COR-L47 (cell line): ENCODE measurements around the gene TAGLN3.

Source experiments
- DNase-seq: peaks from one replicate; lab custom pipeline; 2025; lab: John Stamatoyannopoulos, UW

TAGLN3 gene

DNA sequence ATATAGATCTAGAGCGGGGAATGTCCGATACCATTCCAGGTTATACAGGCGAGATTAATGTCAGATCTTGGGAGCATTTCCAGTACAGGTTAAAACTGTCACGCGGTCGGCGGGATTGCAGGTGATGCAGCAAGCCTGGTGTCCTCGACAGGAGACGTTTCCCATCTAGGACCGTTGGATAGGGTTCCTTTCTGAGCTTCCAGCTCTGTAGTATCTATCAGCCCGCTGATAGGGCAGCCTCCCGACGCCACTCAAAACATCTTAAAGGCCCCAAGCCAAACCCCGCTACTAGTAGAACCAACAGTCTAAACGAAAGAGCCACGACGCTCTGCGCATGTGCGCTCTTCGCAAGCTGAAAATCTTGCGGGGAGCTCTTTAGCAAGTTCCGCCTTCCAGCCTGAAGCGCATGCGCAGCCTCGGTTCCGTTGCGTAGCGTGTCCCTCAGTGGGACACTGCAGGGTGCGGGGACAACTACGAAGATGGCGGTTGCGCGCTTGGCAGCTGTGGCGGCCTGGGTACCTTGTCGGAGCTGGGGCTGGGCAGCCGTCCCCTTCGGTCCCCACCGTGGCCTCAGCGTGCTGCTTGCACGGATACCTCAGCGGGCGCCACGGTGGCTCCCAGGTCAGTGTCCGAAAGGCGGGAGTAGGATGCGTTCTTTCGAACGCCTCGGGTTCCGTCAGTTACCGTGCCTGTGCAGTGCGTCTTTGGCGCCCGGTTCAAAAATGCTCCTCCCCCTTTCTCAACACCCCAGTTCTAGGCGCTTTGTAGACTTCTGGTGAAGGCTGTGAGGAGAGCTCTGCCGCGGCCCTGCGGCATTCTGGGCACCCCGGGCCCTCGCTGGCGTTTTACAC, 19.9 kb upstream of the TAGLN3 start, which contains the start of gene ABHD10:
Gene ABHD10 (plus strand): TSS at position 444 of the 851 bp plus-strand sequence. CDS start 36 bp downstream, at position 480.
- peak; percentile 100 for DNase-seq

DNA sequence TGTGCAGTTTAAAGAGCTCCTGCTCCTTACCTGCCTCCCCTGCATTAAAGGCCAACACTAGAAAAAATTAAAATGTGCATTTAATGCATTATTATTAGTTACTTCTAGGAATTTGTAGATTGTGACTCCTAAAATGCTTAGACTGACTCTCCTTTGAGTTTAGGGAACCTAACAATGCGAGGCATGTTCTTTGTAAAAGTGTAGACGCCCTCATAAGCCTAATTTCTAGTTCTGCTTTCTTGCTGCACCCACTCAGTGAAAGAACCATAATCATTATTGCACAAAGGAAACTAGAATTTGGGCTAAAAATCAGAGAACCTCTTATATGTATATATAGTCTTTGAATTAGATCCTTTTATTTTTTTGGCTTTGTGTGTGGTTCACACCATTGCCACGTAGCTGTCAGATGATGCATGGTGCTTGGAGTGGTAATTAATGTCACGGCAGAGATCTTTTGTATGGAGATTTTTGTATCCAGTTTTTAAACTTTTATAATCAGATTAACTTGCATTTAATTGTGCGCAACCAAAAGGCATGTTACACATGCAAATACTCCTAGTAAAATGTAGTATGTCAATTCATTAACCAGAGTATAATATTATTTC, 19.2 kb upstream of the TAGLN3 start:
- DNase-seq, result no peak

DNA sequence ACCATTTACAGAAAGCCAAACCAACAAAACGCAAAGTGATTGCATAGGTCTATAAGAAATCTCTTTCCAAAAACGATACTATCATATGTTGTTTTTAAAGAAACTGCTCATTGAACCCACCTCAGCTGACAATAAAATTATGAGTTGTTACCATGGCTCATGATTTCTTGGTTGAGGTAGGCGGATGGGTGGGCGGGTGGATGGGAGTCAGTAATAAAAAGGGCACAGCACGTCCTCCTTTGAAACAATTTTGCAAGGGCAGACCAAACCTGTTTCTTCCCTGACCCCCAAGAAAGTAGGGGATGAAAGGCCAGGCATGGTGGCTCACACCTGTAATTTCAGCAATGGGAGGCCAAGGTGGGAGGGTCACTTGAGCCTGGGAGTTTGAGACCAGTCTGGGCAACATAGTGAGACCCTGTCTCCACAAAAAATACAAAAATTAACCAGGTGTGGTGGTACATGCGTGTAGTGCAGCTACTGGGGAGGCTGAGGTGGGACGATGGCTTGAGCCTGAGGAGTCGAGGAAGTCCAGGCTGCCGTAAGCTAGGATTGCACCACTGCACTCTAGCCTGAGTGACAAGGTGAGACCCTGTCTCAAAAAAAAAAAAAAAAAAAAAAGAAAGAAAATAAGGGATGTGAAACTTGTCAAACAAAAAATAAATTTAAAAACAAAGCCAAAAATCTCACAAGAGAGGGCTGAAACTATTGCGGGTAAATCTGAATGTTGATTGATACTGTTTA, 17.8 kb upstream of the TAGLN3 start:
- no peak for DNase-seq

DNA sequence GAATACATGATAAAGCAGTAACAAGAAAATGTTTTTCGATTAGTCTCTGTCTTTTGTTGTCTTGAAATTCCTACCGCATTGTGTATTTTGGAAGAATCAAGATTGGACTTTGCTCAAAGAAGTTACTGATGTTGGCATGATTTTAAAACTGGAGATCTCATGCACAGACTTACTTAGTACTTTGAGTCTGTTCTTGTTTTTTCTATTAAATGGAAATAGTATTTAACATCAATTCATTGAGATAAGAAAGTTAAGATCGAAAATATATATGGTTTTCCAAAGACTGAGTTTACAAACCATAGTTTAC, 17.3 kb upstream of the TAGLN3 start:
- DNase-seq, result no peak

DNA sequence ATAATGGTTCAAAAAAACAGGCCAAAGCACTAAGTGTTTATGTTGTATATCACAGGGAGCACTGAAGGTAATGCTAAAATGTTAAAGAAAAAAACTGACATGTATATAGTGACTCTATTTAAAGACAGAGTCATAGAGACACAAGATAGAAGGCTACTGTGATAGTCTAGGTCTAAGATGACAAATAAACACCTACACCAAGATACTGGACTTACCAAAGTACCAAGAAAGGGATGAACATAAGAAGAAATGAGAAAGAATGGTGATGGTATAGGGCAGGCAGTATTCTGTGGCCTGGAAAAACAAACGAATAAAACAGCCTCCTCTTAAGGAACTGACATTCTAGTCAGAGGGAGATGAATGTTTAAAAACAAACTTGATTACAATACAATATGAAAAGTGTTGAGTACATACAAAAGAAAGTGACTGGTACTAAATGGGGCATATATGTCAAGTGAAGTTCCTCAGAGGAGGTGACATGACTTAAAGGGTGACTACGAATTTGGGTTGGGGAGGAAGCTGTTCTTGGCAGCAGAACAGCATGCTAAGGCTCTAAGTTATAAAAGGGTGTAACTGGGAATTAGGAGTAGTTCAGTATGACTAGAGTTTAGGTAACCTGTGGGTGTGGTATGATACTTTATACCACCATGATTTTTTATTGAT, 14.0 kb upstream of the TAGLN3 start:
- no peak for DNase-seq

DNA sequence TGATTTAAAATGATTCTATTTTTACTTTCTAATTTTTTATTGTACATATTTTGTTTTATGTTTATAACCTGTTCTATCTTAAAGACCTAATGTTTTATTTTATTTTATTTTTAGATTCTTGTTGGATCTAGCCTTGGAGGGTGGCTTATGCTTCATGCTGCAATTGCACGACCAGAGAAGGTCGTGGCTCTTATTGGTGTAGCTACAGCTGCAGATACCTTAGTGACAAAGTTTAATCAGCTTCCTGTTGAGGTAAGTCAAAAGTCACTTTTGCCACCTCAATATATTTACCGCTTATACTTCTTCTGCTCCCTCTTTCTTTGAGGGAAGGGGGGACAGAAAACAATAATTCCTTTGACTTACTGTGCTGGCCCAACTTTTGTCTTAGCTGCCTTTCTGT, 11.9 kb upstream of the TAGLN3 start:
- DNase-seq, result no peak

DNA sequence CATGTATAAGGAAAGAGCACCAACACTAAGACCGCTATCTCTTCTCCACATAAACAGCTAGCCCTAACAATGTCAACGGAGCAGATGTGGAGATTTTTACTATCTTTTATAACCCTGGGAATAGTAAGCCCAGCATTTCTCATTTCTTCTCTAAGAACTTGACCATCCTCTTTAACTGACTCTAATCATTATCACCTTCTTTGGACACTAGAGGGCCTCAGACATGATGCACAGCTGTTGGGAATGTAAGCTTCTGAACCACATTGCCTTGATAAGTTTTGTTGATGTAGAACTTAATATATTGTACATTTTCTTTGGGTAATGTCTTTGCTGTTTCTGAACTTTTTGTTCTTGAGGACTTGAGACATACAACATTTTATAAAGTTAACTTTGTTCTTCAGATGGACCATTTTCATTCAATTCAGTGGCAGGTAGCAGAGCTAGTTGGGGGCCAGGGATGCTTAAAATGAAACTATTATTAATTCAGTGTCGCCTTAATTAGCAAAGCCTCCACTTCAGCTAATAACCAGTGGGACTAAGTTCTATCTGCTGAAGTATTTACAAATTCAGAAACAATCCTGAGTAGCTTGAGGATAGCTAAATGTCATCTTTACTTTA, 9.6 kb upstream of the TAGLN3 start:
- DNase-seq, result peak; percentile 72

DNA sequence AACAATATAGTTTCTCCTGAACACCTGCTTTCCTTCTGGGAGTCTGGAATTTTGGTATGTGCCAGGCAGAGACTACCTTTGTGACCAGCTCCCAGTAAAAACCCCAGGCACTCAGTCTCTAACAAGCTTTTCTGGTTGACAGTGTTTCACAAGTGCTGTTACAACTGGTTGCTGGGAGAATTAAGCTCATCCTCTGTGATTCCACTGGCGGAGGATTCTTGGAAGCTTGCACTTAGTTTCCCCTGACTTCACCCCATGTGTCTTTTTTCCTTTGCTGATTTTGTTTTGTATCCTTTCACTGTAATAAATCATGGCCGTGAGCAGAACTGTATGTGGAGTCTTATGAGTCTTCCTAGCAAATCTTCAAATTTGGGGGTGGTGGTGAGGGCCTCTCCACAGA, 5.7 kb upstream of the TAGLN3 start:
- no peak for DNase-seq

DNA sequence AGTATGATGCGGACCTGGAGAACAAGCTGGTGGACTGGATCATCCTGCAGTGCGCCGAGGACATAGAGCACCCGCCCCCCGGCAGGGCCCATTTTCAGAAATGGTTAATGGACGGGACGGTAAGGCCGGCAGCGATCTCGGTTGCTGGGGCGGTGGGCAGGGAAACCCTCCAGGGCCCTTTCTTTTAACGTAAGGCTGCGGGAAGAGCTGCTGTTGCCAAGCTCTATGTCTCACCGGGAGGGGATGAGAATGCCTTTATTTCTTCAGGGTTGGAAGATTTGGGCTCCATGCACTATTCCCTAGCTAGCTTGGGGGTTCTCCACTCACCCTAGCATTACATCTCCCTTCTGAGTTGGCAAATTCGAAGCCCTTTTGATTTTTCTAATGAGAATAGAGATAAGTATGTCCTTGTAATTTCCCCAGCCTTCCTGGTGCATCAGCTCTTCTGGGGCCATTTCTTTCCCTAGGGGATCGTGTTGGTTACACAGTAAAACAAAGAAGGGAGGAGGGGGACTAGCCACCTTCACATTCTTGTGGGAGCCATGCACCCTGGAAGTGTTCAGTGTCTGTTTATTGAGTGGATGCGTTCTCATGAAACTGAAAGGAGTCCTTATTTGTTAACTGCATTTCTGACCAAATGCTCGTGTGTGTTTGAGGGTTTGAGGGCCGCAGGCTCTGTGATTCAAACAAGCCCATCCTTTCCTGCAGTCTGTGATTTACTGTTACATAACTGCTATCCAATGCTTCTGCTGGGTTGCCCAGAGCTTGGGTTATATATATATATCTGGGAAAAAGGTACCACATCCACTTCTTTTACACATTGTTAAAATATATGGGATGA, 982 bp downstream of the TAGLN3 start:
- DNase-seq, result no peak

DNA sequence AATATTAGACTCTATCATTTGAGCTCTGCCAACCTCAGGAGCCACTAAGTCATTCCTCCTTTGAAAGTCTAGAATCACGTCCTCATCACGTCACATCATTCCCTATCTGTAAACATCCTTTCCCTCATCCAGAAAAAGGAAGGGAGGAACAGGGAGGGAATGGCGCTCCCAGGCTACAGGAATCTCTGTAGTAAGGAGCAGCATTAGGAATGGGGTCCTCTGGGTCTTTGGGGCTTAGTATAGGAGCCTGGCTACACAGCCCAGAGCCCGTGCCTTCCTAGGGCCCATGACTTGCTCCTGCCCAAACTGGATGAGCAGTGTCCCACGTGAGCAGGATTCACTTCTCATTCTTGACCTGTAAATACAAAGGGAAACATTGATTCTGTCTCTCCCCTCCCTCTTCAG, 1.6 kb downstream of the TAGLN3 start:
- no peak for DNase-seq

DNA sequence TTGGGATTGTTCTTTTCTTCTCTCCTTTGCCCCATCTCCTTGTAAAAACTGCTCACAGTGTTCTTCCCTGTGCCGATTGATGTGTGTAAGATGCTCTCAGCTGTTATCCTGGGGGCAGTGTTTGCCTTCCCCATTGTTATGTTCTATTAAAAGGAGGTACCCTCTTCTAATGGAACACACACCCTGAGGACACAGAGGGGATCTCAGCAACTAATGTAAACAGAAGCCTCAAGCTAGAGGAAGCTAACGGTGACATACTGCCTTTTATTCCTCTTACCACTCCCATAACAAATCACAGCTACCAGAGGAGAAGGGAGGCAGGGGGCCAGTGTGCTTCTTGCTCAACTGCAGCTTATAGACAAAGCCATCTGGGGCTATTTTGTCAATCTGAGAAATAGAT, 2.2 kb downstream of the TAGLN3 start:
- DNase-seq, result peak; percentile 55

DNA sequence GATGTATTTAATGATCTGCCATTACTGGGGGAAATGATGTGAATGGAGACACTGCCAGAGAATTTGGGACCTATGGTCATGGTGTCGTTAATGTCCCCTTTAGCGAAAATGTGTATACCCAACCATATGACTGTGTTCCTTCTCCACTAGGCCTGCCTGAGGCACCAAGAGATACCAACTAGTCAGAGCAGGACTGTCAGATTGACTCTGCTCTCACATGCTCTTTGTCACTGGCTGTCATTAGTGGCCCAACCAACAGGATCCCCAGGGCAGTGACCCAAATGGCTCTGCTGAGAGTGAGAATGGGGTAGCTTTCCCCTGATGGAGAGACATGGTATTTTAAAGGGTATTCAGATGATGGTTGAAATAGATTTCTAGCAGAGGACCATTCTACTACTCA, 2.8 kb downstream of the TAGLN3 start:
- no peak for DNase-seq

DNA sequence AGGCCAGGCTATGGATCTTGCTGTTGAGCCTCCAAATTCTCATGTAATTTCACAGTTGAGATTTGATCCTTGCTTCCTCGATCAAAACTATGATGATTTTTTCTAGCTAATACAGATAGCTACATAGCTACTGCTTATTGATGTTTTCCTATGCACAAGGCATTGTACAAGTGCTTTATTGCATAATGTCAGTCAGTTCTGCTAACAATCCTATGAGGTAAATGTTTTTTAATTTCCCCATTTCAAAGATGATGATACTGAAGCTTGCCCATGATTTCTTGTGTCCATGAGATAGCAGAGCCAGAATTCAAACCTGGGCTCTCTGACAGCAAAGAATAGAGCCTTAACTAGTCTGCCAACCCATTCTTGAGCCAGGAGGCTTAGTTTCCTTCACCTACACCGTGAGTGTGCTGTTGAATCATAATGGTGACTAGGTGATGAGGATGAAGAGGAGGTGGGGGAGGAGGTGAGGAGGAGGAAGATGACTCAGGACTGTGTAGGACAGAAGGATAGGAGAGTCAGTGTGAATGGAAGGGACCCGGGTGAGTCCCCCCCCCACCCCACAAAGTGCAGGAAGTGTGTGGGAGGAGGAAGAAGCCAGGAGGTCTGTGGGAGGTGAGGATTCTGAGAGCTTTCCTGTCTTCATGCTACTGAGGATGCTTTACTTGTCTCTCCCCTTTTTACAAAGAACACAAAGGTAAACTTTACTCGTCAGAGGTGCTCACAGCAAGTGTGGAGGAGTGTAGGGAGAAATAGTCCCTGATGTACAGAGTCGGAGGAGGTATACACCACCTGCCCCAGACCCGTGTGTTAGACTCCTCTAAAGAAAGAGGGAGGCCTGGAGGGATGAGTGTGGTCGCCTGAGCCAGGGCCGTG, 3.6 kb downstream of the TAGLN3 start:
- DNase-seq, result no peak

DNA sequence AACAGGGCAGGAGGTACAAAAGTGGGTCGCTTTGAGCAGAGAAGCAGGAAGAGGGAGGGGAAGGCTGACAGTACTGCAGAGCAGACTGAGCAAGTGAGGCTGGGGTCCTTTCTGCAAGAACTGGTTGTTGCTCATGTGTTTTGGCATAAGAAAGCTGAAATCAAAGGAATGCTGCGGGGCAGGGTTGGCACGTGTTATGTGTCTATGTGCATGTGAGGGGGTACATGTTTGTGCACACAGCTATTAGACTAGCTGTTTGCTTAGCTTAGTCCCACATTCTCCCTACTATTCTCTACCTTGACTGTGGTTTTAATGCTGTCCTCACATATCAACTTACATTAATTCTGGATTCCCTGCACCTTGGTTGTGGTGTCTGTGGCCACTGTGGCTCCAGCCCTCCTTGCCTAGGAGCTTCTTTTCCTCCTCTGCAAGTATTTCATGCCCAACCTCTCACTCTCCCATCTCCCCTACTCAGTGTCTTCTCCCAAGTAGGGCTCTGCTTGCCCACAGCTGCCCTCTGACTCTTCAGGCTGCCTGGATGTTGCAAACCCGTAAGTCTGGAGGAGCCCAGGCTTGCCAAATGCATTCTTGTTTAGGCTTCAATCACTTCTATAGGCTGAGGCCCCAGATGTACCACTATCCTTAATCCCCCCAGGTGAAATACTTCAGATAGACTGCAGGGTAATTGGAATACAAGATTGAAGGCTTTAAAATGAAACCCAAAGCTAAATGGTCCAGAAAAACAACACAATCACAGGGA, 4.8 kb downstream of the TAGLN3 start:
- DNase-seq, result no peak

DNA sequence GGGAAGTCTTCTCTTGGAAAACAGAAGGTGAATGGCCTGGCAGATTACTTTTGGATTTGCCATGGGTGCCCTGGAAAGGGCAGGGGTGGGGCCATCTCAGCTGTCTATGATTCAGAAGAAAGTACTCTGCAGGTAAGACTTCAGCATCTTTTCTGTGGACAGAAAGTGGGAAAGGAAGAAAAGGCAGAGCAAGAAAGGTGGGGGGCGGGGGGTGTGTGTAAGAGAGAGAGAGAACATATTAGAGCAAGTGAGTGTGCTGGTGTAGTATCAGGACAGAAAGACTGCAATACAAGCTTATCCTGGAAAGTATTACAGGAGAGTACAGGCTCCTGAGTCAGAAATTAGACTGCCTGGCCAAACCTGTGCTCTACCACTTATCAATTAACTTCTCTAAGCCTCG, 5.5 kb downstream of the TAGLN3 start:
- no peak for DNase-seq

DNA sequence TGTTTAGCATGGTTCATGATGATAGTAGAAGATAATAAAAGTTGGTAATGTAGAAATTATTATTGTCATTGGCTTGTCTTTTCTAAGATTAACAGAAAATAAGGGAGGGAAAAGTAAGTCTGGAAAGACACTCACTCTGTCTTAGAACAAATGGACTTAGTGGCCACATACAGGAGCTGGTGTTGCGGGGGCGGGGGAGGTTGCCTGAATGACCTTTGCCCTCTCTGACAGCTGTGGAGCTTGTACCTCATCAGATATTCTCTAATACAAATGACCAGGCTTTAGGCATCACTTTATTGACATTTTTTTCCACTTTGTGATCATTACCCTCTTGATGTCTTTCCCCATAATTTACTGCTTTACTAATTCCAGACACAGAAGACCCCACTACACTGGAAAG, 5.9 kb downstream of the TAGLN3 start:
- no peak for DNase-seq

DNA sequence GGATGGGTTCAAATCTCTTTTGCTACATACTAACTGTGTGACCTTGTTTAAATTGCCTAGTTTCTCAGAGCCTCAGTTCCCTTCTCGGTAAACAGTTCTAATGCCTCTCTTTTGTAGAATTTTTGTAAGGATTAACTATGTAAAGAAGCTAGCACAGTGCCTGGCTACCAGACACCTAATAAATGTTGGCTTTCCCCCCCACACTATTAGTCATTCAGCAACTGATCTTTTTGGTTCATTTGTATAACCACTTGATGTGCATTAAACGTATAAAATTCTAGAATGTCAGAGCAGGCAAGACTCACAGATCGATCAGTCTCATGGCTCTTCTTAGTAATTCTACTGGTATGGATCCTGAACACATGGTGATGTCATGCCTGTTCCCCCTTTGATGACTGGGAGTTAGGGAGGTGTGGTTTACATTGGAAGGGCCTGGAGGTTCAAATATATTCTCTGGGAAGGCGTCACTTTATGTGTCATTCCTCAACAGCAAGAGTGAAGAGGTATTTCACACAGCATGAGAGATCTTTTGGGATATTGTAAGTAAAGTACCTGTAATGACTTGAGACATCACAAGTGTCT, 6.5 kb downstream of the TAGLN3 start:
- no peak for DNase-seq

DNA sequence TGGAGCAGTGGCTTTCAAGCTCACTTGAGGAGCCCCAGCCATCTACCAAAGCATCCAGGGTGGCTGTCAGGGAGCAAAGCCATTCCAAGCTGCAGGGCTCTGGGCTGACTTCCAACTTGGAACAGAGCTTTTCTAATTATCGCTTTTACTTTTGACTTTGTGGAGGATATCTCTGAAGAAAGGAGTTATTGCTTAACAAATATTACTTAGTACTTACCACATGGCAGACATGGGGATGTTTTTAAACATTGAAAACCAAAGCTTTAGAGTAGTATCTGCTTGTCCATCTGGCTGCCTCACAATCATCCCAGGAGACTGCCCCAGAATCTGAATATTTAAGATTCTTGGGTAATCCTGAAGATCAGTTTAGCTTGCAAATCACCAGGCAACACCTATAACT, 8.9 kb downstream of the TAGLN3 start:
- DNase-seq, result no peak

DNA sequence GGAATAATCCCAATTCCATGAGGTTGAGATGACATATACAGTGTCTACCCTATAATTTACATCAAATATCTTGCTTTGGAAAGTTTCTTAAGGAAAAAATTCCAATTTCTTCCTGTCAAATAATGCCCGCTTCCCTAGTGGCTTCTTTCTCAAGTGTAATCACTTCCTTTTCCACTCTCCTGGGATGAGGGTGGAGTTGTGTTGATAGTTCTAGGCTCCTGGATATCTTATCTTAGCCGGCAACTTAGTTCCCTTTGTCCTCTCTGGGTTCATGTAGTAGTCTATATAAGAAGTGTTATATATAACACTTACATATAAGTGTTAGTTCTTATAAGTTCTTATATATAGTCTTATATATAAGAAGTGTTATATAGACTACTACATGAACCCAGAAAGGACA, 10.9 kb downstream of the TAGLN3 start:
- no peak for DNase-seq
